GM21528 (cell line): ENCODE measurements around the gene RTN4RL1.

Experiments used
- ATAC-seq: cut with Tn5 transposase; IDR thresholded peaks from one replicate; pipeline ENCODE4 v1.9.1; 2021; ENCODE audit warnings: mild to moderate bottlenecking, moderate library complexity; ENCODE audit not compliant: unreplicated experiment, low FRiP score

The RTN4RL1 gene

DNA sequence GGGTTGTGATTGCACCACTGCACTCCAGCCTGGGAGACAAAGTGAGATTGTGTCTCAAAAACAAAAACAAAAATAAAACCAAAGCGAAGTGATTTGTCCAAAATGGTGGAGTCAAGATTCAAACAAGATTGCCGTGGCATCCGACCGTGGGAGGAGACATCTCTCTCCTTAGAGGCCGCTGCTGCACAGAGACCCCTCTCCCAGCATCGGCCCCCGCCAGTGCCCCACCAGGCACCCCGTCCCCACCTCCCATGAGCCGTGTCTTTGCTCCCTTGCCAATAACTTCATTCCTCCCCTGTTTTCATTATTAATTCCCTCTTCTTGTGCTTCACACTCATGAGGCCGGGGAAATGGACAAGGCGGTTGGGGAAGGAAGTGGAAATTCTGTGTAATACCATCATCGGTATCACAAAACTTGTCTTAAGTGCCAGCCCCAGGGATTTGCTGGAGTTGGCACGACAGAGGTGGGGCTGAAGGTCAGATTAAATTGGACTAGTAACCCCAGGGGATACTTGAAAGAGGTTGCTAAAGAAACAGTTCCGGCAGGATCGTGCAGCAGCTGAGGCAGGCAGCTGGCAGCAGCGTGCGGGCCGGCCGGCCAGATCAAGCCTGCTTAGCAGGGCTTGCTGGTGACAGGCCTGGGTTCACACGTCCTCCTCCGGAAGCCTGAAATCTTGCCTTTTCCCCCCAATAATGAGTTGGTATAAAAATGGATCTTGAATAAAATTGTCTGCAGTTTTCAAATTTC is 66.8 kb downstream of the RTN4RL1 start:
- ATAC-seq = no peak

DNA sequence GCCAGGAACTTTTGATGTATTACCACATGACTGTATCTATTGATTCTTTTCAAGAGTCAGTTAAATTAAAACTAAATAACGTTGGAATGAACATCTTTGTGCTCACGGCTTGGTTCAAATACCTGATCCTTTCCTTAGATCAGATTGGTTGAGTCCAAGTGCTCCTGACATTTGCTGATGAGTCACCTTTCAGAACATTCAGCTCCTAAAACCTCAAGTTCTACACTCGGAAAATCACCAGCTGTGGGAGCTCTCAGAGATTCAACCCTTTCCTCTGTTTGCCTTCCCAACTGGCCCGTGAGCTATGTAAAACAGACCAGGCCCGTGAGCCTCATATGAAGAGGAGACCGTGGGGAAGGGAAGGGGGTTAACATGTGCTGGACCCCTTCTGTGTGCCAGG is 68.1 kb downstream of the RTN4RL1 start:
- no peak for ATAC-seq

DNA sequence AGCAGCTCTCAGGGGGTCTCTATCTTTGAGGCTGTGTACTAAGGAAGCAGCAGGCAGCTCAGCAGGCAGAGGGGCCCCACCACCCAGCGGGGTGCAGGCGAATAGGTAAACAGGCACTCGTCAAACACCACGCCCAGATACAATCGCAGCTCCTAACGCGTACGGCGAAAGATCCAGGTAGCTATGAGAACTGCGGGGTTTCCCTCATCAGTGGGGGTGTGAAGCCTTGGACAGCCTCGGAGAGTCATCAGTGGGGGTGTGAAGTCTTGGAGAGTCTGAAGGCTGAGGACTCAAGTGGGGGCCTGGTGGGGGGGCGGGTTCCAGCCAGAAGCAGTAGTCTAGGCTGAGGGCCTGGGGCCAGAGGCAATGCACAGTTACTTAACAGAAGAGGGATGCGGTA is 69.0 kb downstream of the RTN4RL1 start:
- no peak for ATAC-seq

DNA sequence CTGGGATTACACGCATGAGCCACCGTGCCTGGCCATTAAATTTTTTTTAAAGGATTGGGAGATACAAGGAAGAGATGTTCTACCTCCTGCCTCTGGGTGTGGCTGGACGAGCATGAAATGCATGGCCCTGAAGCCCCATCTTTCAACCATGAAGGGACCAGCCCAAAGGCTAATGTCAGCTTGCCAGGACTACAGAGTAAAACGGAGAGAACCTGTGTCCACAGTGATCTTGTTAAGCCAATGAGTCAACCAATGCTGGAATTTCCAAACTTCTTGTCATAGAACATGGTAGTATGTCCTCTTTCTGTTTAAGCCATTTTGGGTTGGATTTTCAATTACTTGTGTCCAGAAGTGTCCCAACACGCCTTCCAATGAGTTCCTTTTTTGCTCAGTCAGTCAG is 71.3 kb downstream of the RTN4RL1 start:
- no peak for ATAC-seq

DNA sequence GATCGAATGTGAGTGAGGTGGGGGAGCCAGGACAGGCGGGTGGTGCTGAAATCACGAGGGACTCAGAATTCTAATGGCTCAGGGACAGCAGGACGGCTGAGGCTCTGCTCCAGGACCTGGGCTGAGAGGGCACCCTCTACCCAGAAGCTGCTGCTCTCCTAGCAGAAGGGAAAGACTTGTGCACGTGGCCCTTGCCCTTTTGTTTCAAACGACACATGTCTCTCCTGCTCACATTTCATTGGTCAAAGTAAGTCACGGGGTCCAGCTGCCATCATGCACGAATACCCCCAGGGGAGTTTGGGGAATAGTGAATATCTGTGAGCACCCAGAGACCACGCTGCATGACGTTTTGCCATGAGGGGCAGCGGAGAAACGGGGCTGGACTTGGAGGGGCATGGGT is 73.2 kb downstream of the RTN4RL1 start:
- no peak for ATAC-seq

DNA sequence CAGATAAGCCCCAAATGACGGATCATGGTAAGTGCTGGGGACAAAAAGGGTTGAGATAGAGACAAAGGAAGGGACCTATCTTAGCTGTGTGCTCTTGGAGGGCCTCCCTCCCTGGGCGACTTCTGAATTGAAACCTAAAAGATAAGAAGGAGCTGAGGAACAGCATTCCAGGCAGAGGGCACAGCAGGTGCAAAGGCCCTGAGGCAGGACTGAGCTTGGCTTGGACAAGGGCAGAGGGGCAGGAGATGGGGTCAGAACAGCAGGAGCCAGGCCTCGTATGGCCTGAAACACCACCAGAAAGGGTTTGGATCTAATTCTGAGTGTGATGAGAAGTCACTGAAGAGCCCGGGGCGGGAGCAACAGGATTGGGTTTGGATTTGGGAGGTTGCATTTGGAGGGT is 75.4 kb downstream of the RTN4RL1 start:
- no peak for ATAC-seq

DNA sequence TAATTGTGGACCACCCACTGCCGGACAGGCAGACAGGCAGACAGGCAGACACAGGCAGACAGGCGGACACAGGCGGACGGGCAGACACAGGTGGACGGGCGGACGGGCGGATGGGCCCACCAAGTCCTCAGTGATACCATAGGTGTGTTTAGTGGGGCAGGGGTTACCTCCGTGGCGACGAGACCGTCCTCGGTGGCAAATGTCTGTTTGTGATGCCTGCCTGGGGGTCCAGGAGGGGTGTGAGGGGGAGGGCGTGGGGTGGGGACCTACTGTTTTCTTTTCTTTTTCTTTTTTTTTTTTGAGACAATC is 76.7 kb downstream of the RTN4RL1 start:
- ATAC-seq = no peak

DNA sequence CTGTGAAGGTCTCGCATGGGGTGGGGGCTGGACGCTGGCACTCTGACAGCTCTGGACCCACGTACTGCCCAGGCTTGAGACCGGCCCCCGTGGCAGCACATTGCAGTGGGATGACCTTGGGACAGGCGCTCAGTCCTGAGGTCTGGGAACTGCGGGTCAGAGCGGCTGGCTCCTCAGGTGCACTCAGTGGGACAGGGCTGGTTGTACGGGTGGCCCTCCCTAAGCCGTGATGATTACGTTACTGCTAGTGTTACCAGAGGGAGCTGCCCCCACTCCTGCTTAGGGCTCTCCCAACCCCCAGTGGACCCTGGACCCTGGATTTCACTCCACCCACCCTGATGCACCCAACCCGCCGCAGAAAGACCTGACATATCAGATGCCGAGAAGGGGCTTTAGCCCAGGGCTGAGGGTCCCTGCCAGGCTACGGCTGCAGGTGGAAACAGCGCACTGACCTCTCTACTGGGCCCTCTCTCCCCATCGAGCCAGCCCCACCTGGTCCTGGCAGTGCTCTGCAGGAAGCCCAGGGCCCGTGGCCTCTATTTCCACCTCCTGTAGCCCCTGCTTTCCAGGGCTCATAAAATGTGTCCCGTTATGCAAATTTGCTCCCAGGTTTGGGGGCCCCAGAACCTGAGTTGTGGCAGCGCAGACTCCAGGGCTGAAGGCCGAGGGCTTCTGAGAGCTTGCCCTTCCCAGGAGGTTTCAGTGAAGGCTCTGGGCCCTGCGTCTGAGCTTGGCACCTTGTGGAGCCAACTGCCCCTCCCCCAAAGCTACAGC is 77.2 kb downstream of the RTN4RL1 start:
- ATAC-seq = no peak

GRCh38 chr17:1947229-1947742 is 77.8 kb downstream of the RTN4RL1 start:
- ATAC-seq = no peak

DNA sequence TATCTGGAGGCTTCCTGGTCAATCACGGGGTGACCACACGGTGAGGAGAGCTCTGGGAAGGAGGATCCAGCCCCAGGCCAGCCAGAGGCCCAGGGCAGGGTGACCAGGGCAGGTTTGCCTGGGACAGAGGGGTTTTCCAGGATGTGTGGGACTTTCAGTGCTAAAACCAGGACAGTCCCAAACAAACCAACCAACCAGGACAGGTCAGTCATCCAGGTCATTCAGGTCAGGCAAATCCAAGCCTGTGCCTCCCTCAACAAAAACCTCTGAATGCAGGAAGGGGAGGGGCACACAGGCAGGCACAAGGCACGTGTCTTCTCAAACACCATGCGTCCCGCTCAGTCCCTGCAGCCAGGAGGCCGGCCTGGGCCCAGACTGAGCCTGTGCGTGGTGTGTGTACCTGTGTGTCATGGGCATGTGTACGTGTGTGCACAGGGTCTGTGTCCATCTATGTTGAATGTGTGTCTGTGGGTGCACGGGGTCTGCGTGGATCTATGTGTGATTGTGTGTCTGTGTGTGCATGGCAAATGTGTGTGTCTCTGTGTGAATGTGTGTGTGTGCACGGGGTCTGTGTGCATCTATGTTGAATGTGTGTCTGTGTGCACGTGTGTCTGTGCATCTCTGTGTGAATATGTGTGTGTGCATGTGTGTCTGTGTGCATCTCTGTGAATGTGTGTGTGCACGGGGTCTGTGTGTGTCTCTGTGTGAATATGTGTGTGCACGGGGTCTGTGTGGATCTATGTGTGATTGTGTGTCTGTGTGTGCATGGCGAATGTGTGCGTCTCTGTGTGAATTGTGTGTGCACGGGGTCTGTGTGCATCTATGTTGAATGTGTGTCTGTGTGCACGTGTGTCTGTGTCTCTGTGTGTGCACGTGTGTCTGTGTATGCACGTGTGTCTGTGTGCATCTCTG is 78.9 kb downstream of the RTN4RL1 start:
- ATAC-seq = no peak

- ATAC-seq = no peak
These were observed 79.5 kb downstream of the RTN4RL1 start for GRCh38 chr17:1945621-1946020.

DNA sequence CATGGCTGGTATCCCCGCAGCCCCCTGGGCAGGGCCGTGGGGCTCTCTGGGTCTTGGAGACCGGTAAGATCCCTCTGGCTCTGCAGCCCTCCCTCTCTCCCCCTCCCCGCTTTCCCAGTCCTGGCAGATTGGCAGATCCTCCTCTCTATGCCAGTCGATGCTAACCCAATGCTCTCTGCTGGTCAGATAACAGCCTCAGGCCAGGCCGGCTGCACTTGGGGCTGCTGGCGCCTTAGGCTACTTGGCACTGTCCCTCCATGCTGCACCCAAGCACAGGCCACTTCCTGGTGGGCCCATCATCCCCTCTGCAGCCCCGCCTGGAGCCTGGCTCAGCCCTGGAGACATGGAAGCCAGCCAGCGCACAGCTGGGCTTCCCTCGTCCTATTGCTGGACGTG is 81.7 kb downstream of the RTN4RL1 start:
- ATAC-seq = no peak

DNA sequence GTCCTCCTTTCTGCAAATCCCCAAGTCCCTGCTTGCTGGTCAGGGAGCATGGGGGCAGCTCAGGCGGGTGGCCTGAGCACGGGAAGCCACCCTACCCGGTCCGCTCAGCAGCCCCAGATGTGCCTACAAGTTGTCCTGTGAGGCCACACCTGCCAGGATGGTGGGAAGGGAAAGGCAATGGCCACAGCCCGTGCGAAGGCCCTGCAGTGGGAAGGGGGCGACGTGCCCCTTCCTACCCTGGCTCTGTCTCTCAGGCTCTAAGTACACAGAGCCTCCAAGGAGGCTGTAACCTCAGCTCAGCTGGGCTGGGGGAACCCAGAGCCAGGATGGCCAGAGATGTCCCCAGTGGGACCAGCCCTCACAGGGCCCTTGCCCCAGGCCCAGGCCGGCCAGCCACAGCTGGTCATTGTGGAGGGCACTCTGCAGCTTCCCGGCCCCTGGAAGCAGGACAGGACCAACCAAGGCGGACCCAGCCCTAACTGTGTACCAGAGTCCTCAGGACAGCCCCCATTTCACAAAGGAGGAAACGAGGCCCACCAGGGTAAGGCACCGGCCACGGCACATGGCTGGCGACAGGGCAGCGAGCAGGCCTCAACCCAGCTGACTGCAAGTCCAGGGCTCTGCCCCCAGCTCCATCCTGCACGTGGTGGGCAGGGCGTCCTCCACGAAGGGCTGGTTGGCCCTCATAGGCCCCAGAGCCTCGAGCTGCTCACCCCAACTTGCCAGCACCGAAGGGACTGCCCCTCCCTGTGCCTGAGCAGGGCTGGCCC is 82.3 kb downstream of the RTN4RL1 start:
- no peak for ATAC-seq

DNA sequence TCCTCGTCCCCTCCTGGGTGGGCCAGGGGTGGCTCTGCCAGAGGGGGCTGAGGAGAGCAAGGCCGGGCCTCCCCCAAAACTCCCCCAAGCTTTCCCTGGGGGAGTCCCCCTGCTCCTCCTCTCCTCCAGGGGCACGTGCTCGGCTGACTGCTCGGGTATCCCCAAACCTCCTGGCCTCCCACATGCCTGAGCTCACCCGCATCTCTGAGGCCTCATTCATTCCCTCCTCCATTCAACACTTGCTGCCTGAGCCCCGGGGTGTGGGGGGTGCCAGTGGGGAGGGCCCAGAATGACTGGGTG is 83.1 kb downstream of the RTN4RL1 start:
- no peak for ATAC-seq

DNA sequence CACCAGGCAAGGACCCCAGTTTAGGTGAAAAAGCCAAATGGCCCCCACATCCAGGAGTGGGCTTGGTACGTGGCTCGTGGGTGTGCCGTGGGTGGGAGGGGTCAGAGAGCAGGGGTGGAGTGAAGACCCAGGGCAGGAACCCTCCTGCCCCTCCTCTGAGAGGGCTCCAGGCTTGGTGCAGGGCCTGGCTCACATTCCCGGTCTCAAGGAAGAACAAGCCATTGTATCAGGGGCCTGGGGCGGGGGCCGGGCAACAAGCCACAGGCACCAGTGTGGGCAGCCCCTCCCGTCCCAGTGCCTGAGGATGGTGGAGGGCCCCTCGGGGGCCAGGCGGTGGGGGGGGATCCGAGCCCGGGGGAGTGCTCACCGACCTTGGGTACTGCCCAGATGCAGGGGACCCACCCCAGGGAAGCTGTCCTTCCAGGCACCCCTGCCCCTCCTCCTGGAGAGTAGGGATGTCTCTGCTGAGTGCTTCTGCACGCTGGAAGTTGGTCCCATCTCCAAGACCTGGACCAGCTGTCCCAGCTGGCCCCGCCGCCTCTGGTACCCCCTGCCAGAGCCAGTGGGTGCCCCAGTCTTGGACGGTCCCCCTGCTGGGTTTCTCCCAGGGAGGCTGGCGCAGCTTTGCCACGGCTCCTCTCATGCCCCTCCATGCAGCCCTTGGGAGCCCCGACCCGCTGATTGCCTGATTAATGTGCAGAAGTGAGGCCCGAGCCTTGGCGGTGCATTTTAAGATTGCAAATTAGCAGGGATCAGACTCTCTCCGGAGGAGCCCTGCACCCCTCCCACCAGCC is 83.7 kb downstream of the RTN4RL1 start:
- ATAC-seq = no peak

- no peak for ATAC-seq
These were observed 84.3 kb downstream of the RTN4RL1 start for GRCh38 chr17:1940810-1941185.

DNA sequence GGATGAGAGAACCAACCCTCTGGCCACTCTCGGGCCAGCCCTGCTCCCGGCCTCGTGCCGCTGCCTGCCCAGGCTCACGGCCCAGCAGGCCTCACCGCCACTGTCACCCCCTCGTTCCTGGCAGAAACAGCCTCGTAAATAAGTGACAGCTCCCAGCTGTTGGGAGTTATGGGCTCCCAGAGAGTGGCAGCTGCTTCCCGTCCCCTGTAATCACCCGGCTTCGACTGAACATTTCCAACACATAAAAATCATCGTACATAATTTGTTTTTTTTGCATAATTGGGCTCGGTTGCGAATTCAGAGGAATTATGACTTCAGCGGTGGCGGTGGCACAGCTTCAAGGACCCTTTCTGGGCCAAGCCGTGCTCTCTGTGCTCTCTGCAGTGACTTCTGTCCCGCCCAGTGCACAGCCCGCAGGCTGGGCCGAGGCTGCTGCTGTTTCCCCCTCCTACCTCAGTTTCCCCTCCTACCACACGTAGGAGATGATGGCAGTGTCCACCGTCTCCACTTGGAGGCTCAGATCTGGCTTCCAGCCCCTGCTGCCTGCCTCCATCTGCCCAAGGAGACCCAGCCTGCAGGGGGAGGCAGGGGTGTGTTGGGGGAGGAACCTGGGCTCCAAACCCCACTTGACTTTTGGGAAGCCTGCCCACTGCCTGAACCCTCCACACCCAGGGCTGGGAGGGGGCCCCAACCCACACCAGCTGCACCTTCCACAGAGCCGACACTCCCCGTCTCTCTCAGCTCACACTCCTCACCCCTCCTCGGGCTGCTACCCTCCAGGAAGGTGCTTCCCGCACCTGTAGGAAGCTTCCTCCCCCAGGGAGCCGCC is 84.9 kb downstream of the RTN4RL1 start:
- no peak for ATAC-seq

- no peak for ATAC-seq
These were observed 87.7 kb downstream of the RTN4RL1 start for GRCh38 chr17:1937461-1937860.

- no peak for ATAC-seq
These were observed 88.4 kb downstream of the RTN4RL1 start for GRCh38 chr17:1936766-1937165.
